Measurements from ENCODE around the gene TVP23C.

TVP23C gene

DNA sequence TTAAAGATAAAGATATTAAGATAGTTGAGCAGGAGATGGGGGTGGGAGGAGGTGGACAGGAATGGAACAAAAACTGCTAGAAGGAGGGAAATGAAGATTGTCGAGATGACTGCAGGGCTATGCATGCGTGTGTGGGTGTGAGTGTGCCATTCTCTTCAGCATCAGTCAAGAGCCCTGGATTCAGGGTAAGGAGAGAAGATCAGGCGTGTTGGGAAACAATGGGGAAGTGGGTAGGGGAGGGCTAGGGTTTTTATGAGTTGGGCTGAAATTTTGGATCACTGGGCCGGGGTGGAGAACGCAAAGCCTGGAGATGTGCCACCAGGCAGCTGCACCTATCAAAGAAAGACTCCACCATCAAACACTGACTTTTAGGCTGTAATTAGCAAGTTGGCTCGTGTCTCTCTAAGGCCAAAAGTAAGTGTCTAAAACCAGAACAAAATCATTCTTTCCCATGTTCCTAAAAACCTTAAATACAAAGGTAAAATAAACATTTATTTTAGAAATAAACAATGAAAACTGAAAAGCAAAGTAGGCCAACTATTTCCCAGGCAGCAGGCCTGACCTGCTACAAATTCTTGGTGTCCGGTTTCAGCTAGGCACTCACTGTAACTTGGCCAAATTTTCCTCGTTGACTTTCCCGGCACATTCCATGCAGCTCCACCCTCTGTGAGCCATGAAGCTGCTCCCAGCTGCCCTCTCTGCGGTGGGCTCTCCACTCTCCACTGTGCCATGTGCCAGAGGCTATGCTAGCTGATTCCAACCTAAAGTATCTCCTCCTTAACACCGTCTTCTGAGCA lies 100.1 kb downstream of the TVP23C start:
- no peak for DNase-seq

DNA sequence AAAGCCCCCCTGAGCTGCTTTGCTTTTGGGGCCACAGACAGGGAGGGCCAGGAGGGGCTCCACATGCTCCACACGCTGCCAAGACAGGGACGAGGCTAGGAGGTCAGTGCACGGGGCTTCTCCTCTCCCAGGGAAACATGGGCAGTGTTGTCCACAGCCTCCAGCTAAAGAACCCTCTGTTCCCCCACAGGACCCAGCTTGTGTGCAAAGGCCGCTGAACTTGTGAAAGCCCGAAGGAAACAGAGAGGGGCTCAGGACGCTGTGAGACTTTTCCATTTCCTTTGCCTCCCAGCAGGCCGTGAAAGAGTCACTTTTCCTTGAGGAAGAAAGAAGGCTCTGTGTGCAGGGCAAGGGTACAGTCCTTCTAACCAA lies 105.6 kb downstream of the TVP23C start:
- no peak for DNase-seq

DNA sequence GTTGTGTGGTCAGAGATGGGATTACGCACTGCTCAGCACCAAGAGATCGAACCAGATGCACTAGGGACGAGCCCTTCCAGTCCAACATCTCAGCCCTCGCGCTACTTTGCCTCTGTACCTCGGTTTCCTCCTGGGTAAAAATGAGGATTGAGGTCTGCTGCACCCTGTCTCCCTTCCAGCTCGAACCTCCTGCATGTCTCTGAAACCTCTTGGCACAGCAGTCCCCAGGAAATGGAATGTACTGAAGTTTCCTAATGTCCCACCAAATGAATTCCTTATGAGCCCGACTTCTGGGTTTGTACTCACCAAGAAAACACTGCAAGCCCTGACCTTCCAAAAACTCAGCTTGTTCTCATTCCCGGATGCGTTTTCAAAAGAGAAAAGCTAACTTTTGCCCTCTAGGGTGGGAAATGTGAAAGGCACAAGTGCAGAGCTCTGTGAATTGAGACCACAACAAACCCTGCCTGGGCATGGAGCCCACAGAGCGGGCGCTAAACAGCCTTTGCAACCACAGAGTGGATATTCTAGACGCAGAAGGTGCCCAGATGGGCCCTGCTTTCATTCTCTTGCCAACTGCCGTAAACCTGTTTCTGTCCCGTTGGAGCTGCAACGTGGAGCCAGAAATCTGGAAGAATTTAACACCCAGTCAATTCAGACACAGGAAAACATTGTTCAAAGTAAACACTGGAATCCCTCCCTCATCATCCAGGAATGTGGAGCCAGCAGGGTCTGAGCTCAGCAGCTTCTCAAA lies 106.1 kb downstream of the TVP23C start:
- no peak for DNase-seq

DNA sequence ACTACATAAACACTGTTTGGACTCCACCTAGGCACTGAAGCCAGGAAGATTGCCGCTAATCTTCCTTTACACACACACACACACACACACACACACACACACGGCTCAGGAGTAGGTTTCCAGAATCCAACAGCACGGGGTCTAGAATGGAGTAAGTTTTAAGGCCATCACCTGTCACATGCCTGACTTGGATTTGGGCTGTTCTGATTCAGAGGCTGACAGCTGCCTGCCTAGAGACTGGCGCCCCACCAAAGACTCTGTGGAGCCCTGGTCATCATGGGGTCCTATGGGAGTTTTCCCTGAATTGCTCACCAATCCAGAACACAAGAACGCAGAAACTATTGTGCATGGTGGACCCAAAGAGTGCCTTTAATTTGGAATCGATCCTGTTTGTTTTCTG lies 106.8 kb downstream of the TVP23C start:
- no peak for DNase-seq

DNA sequence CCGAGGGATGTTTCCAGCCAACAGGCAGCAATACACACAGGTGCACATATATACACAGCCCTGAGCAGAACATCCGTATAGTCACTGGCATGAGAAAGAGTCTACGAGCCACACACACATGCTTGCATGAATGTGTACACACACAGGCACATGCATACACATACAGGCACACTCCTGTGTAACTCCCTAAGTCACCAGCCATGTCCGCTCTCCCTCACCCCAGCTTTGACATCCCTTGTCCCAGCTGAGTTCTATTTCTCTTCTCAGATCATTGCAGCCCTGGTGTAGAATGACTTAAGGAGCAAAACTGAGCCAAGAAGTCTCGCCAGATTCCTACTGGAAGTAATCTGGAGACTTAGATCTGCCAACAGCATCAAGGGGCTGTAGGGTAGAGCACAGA lies 108.9 kb downstream of the TVP23C start:
- no peak for DNase-seq

DNA sequence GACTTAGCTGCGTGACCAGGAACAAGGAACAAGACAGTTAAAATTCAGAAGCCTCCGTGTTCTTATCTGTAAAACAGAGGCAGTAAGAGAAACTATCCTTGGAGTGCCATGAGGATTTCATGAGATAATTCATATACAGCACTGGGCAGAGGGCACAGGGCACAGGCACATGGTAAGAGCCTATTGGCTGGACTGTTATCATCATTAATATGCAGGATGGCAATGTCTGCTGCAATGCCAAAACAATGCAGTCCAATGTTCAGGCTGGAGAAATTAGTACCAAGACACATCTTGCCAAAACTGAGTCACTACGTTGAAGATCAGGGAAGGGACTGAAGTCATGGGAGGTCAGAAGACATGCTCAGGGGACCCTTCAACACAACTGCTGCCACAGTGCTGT lies 109.5 kb downstream of the TVP23C start:
- no peak for DNase-seq

DNA sequence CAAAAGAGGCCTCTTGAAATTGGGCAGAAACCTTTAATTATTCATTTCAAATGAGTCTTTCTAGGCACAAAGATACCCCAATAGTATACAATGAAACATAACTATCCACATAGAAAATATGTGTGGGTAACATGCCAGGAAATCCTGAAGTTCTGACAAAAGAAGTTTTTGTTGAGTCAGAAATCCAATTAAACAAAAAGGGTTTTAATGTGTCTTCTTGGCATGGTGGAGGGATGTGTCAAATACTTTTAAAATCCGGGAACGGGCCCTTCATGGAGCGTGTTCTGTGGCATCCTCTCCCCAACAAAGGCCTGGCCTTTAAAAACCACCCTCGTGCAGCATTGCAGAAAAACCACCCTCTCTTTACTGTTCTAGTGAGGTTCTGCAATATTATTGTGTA lies 110.0 kb downstream of the TVP23C start:
- DNase-seq = no peak

DNA sequence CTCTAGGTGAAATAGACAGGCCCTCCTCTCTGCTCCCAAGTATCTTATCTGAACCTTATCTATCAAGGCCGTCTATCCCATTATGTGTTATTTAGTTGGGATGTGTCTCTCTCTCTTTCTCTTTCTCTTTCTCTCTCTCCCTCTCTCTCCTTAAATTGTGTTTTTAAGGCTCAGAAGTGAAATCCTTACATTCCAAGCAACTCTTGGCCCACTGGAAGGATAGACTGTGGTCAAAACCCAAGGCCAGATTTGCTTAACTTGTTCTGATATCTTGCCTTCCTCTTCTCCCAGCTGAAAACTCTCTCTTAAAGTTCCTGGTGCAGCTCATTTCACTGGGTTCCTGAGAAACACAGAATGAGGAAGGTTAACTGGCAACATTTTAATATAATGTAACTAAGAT lies 110.5 kb downstream of the TVP23C start:
- no peak for DNase-seq
